HG03520 (cell line): Measurements from ENCODE around the gene MAP1S.

Source experiments
- ATAC-seq: cut with Tn5 transposase; IDR thresholded peaks from one replicate; pipeline ENCODE4 v1.9.1; 2021; ENCODE audit warnings: mild to moderate bottlenecking, moderate library complexity; ENCODE audit not compliant: unreplicated experiment

The MAP1S gene

GRCh38 chr19:17718947-17719711, at the start of gene MAP1S:
MAP1S (plus strand) TSS chr19:17719480; CDS start chr19:17719503, 23 bp downstream.
- ATAC-seq: no peak

- ATAC-seq: no peak
Measured at GRCh38 chr19:17671906-17672305, 47.4 kb upstream of the MAP1S start.

GRCh38 chr19:17673937-17674799, 45.1 kb upstream of the MAP1S start:
- no peak for ATAC-seq

- ATAC-seq: no peak
Measured at GRCh38 chr19:17676295-17676694, 43.0 kb upstream of the MAP1S start.

GRCh38 chr19:17677002-17677401, 42.3 kb upstream of the MAP1S start:
- no peak for ATAC-seq

- ATAC-seq: no peak
Measured at GRCh38 chr19:17678836-17679235, 40.4 kb upstream of the MAP1S start.

- ATAC-seq: no peak
Measured at GRCh38 chr19:17679526-17680229, 39.6 kb upstream of the MAP1S start.

GRCh38 chr19:17680230-17680722, 39.0 kb upstream of the MAP1S start:
- ATAC-seq: no peak

- ATAC-seq: no peak
Measured at GRCh38 chr19:17681505-17682125, 37.7 kb upstream of the MAP1S start.

- no peak for ATAC-seq
Measured at GRCh38 chr19:17682273-17682672, 37.0 kb upstream of the MAP1S start.

- ATAC-seq: no peak
Measured at GRCh38 chr19:17683078-17683477, 36.2 kb upstream of the MAP1S start.

- no peak for ATAC-seq
Measured at GRCh38 chr19:17684256-17684655, 35.0 kb upstream of the MAP1S start.

GRCh38 chr19:17685451-17686022, 33.7 kb upstream of the MAP1S start:
- ATAC-seq: no peak

GRCh38 chr19:17686023-17686521, 33.2 kb upstream of the MAP1S start:
- no peak for ATAC-seq

- no peak for ATAC-seq
Measured at GRCh38 chr19:17686592-17687024, 32.7 kb upstream of the MAP1S start.

GRCh38 chr19:17687141-17687856, 32.0 kb upstream of the MAP1S start:
- ATAC-seq: no peak

GRCh38 chr19:17687857-17688784, 31.2 kb upstream of the MAP1S start, which contains the start of gene UNC13A:
UNC13A (minus strand) TSS chr19:17688354; CDS start chr19:17688199, 155 bp downstream.
- no peak for ATAC-seq

- ATAC-seq: no peak
Measured at GRCh38 chr19:17688853-17689595, 30.3 kb upstream of the MAP1S start.
